ENCODE results near the gene AGT. TPM values are rescaled to one million over a fixed set of nuclear protein-coding genes. Genes with fewer than 3 reads are reported as not detected.

Gene AGT
- total RNA-seq, 2 donors from 2014 or later, result 4.7 to 12.0 TPM

DNA sequence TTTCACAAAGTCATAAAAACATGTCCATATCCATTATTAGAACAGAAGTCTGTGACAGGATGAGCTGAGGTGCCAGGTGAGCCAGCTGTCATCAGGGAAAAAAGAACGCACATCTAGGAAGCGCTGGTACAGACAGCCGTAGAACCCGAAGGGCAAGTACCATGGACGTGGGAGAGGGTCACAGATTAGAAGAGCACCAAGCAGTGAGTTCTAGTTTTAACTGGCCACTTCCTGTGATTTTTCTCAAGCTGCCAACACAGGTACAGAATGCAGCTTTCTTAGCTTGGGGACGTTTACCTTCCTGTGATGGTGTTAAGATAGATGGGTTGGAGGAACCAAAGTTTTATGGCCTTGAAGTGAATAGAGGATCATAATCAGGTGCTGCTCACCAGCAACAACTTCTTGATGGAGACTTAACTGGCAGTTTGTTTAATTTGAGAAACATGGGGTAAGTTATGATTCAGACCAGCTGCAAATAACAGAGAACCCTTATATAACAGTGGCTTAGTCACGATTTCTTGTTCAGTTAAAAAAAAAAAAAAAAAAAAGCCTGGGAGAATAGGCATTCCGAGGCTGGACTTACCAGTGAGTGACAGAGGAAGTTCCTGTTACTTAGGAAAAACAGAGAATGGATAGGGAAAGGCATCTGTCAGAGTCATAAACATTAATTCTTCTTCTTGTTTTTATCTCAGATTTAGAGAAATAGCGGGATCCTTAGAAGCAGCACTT lies 30.9 kb downstream of the AGT start:
- intact Hi-C loops (cut with DNase I), result no loop called here
- TF ChIP-seq POLR2AphosphoS5 (IDR thresholded peaks at IDR 0.05), result no peak
- no peak for TF ChIP-seq POLR2A (IDR thresholded peaks at IDR 0.05)
- TF ChIP-seq, protein P1, sequence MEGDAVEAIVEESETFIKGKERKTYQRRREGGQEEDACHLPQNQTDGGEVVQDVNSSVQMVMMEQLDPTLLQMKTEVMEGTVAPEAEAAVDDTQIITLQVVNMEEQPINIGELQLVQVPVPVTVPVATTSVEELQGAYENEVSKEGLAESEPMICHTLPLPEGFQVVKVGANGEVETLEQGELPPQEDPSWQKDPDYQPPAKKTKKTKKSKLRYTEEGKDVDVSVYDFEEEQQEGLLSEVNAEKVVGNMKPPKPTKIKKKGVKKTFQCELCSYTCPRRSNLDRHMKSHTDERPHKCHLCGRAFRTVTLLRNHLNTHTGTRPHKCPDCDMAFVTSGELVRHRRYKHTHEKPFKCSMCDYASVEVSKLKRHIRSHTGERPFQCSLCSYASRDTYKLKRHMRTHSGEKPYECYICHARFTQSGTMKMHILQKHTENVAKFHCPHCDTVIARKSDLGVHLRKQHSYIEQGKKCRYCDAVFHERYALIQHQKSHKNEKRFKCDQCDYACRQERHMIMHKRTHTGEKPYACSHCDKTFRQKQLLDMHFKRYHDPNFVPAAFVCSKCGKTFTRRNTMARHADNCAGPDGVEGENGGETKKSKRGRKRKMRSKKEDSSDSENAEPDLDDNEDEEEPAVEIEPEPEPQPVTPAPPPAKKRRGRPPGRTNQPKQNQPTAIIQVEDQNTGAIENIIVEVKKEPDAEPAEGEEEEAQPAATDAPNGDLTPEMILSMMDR (IDR thresholded peaks at IDR 0.05), result no peak
- H3K36me3 ChIP-seq, result peaks cover 0 to 7% of the 10 kb centered on the region in 2 donors
- peak overlapping the region in 1 of 2 donors; percentile 56 for H3K27ac ChIP-seq
- H3K9me3 ChIP-seq, result no peaks in the 10 kb centered on the region
- no peak for DNase-seq (ENCODE audit: low spot score)
- H3K27me3 ChIP-seq (replicated peaks; ENCODE audit: insufficient read depth), result no peaks in the 10 kb centered on the region
- H3K4me1 ChIP-seq (replicated peaks), result no peaks in the 10 kb centered on the region
- no peak overlapping the region for H3K4me3 ChIP-seq
- WGBS, result 58% methylated on average over 9 of the region's 9 CpGs

- 19% methylated on average over 3 of the region's 3 CpGs for WGBS
- no peaks in the 10 kb centered on the region for H3K9me3 ChIP-seq
- no peak overlapping the region for H3K4me3 ChIP-seq
- H3K27ac ChIP-seq, result peak overlapping the region; percentile 15 to 56
- no peaks in the 10 kb centered on the region for H3K4me1 ChIP-seq (replicated peaks)
- peak; percentile 40 for DNase-seq (ENCODE audit: low spot score)
- peaks cover 0 to 5% of the 10 kb centered on the region in 2 donors for H3K36me3 ChIP-seq
- no peaks in the 10 kb centered on the region for H3K27me3 ChIP-seq (replicated peaks; ENCODE audit: insufficient read depth)
- TF ChIP-seq POLR2A (IDR thresholded peaks at IDR 0.05), result no peak
- TF ChIP-seq, protein P1 (IDR thresholded peaks at IDR 0.05), result no peak
- TF ChIP-seq POLR2AphosphoS5 (IDR thresholded peaks at IDR 0.05), result peak; percentile 47
- intact Hi-C loops (cut with DNase I), result no loop called here
Observed at GRCh38 chr1:230682274-230682673, 31.6 kb downstream of the AGT start.

- no peaks in the 10 kb centered on the region for H3K9me3 ChIP-seq
- TF ChIP-seq POLR2AphosphoS5 (IDR thresholded peaks at IDR 0.05) (peak; percentile 62), POLR2A (IDR thresholded peaks at IDR 0.05) (no peak)
- TF ChIP-seq, protein P1 (IDR thresholded peaks at IDR 0.05), result no peak
- peak; percentile 53 for DNase-seq (ENCODE audit: low spot score)
- H3K27ac ChIP-seq, result peak overlapping the region in 1 of 2 donors; percentile 56
- intact Hi-C loops (cut with DNase I), result no loop called here
- no peaks in the 10 kb centered on the region for H3K36me3 ChIP-seq
- H3K4me3 ChIP-seq, result no peak overlapping the region
- no peaks in the 10 kb centered on the region for H3K4me1 ChIP-seq (replicated peaks)
- H3K27me3 ChIP-seq (replicated peaks; ENCODE audit: insufficient read depth), result no peaks in the 10 kb centered on the region
- WGBS, result 11% methylated on average over 2 of the region's 2 CpGs
Observed at GRCh38 chr1:230681599-230681998, 32.3 kb downstream of the AGT start.

GRCh38 chr1:230680300-230681025 lies 33.5 kb downstream of the AGT start:
- Histone ChIP-seq H3K9me3 (no peaks in the 10 kb centered on the region), H3K4me3 (no peak overlapping the region), H3K27me3 (replicated peaks; ENCODE audit: insufficient read depth) (no peaks in the 10 kb centered on the region), H3K36me3 (no peaks in the 10 kb centered on the region), H3K4me1 (replicated peaks) (no peaks in the 10 kb centered on the region), H3K27ac (peak overlapping the region; percentile 1 to 56)
- TF ChIP-seq POLR2A (IDR thresholded peaks at IDR 0.05) (no peak), POLR2AphosphoS5 (IDR thresholded peaks at IDR 0.05) (peak; percentile 62)
- intact Hi-C loops (cut with DNase I), result no loop called here
- DNase-seq (ENCODE audit: low spot score), result no peak
- WGBS, result 35% methylated on average over 4 of the region's 4 CpGs

DNA sequence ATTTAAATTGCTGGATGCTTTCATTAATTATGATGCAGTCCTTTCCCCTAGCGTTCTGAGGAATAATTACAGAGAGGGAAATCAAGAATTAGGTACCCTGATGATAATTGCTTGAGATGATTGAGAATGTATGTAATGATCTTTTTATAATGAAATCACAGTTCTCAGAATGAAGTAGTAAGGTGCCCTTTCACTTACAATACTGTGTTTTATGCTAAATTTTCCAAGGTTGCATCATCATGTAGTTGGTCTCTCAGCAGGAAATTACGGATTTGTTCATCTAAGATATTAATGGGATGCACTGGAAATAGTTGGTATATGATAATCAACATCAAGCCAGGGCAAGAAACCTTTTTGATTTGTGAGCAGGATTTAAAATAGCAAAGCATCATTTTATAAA lies 34.1 kb downstream of the AGT start:
- no peak for DNase-seq (ENCODE audit: low spot score)
- Histone ChIP-seq H3K4me1 (replicated peaks) (no peaks in the 10 kb centered on the region), H3K9me3 (no peaks in the 10 kb centered on the region), H3K36me3 (no peaks in the 10 kb centered on the region), H3K27ac (peak overlapping the region in 1 of 2 donors; percentile 52), H3K4me3 (no peak overlapping the region), H3K27me3 (replicated peaks; ENCODE audit: insufficient read depth) (no peaks in the 10 kb centered on the region)
- TF ChIP-seq POLR2A (IDR thresholded peaks at IDR 0.05) (no peak), POLR2AphosphoS5 (IDR thresholded peaks at IDR 0.05) (no peak)
- TF ChIP-seq, protein P1 (IDR thresholded peaks at IDR 0.05), result no peak
- WGBS, result 87% methylated on average over 2 of the region's 2 CpGs
- intact Hi-C loops (cut with DNase I), result no loop called here
